ENCODE results near the gene PCDHB12.
"Not testable (repeated sequence)": the region's sequence is repeated elsewhere in the genome, so short reads cannot be mapped to it uniquely, and the experiment has no call there.

PCDHB12 gene

GRCh38 chr5:141210849-141211248 lies 2.3 kb downstream of the PCDHB12 start:
- DNase-seq, result not testable (repeated sequence)

- DNase-seq, result peak in 1 of 2 donors; percentile 13
Measured at GRCh38 chr5:141213656-141214339, 5.3 kb downstream of the PCDHB12 start, which contains the start of gene PCDHB13. TSS of gene PCDHB13 (plus strand) at chr5:141213919. CDS start at chr5:141214124, 205 bp downstream.

GRCh38 chr5:141214583-141214982 lies 6.1 kb downstream of the PCDHB12 start:
- DNase-seq, result not testable (repeated sequence)

GRCh38 chr5:141215504-141215903 lies 7.0 kb downstream of the PCDHB12 start:
- not testable (repeated sequence) for DNase-seq

- DNase-seq, result not testable (repeated sequence)
Measured at GRCh38 chr5:141216035-141216434, 7.5 kb downstream of the PCDHB12 start.

- DNase-seq, result peak in 1 of 2 donors; percentile 4
Measured at GRCh38 chr5:141223112-141223783, 14.7 kb downstream of the PCDHB12 start, which contains the start of gene PCDHB14. TSS of gene PCDHB14 (plus strand) at chr5:141223343. CDS start at chr5:141223506, 163 bp downstream.

GRCh38 chr5:141224844-141225243 lies 16.3 kb downstream of the PCDHB12 start:
- not testable (repeated sequence) for DNase-seq

- DNase-seq, result not testable (repeated sequence)
Measured at GRCh38 chr5:141225421-141225820, 16.9 kb downstream of the PCDHB12 start.

- no peak for DNase-seq
Measured at GRCh38 chr5:141234109-141234667, 25.7 kb downstream of the PCDHB12 start.

GRCh38 chr5:141235922-141236321 lies 27.4 kb downstream of the PCDHB12 start:
- not testable (repeated sequence) for DNase-seq

GRCh38 chr5:141236516-141237313 lies 28.2 kb downstream of the PCDHB12 start:
- DNase-seq, result no peak

- no peak for DNase-seq
Measured at GRCh38 chr5:141241496-141241895, 33.0 kb downstream of the PCDHB12 start.

GRCh38 chr5:141245250-141245717 lies 36.8 kb downstream of the PCDHB12 start, which contains the start of gene PCDHB15:
TSS of gene PCDHB15 (plus strand) at chr5:141245395. CDS start at chr5:141245579, 184 bp downstream.
- DNase-seq, result peak in 1 of 2 donors; percentile 2

- DNase-seq, result not testable (repeated sequence)
Measured at GRCh38 chr5:141246971-141247370, 38.5 kb downstream of the PCDHB12 start.

- not testable (repeated sequence) for DNase-seq
Measured at GRCh38 chr5:141247434-141247833, 38.9 kb downstream of the PCDHB12 start.

GRCh38 chr5:141250576-141250975 lies 42.1 kb downstream of the PCDHB12 start:
- no peak for DNase-seq

GRCh38 chr5:141258464-141258863 lies 49.9 kb downstream of the PCDHB12 start:
- DNase-seq, result no peak

- no peak for DNase-seq
Measured at GRCh38 chr5:141258948-141259347, 50.4 kb downstream of the PCDHB12 start.

GRCh38 chr5:141260458-141261237 lies 52.1 kb downstream of the PCDHB12 start:
- no peak for DNase-seq

- no peak for DNase-seq
Measured at GRCh38 chr5:141261238-141261546, 52.7 kb downstream of the PCDHB12 start.
